HG03432 (cell line): ENCODE data around the gene ZNF692.

Experiments
- ATAC-seq: cut with Tn5 transposase; IDR thresholded peaks from one replicate; pipeline ENCODE4 v1.9.1; 2021; ENCODE audit warnings: mild to moderate bottlenecking, moderate library complexity; ENCODE audit not compliant: unreplicated experiment

The ZNF692 gene

DNA sequence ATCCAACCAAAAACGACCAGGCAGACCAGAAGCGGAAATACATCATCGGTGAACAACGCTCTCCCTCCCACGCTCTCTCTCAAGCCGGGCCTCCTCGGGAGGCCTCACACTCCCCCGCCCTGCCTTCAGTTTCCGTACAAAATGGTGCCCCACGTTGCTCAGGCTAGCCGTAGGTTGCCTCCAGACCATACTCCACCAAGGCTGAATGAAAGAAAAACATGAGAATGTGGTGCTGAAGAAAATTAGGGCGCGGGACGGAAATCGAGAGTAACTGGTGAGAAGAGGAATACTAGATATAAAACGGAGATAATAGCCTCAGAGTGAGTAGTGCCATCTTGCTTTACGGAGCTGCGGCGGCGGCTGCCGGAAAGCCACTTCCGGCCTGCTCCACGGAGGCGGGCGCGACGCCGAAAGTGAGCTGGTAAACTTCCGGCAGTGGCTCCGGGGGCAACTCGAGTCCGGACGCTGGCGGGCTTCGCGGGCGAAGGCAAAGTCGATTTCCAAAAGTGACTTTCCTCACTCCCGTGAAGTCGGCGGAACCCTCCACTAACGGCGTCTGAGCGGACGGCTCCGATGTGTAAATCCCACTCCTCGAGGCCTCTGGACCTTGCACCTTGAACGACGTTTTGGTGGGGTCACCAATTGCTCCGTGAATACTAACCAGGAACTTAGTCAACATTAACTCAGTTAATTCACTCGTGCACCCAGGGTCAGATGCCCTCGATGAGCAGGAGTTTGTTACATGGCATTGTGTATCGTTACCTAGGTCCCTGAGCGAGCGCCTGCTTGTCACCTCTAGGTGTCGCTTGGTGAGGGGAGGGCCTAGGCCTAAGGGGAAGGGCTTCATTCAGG, 32.8 kb downstream of the ZNF692 start, which contains the start of gene SH3BP5L:
SH3BP5L (minus strand) TSS at position 7 of the 852 bp plus-strand sequence. CDS start 980 bp downstream, outside the sequence.
- ATAC-seq = peak; percentile 93

DNA sequence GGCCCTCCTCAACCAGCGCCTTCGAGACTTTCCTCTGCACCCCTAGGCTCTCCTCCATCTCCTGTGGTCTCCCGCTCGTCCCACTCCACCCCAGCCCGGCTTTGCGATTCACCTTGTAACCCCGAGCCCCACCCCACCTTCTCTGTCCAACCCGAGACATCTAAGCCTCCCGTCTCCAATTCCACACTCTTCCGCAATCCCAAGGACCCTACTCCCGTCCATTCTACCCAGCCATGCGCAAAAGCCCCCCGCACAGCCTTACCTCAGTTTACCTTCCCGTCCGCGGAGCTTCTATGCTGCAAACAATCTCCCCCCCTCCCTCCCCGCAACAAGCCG, 33.3 kb downstream of the ZNF692 start:
- peak; percentile 1 for ATAC-seq

DNA sequence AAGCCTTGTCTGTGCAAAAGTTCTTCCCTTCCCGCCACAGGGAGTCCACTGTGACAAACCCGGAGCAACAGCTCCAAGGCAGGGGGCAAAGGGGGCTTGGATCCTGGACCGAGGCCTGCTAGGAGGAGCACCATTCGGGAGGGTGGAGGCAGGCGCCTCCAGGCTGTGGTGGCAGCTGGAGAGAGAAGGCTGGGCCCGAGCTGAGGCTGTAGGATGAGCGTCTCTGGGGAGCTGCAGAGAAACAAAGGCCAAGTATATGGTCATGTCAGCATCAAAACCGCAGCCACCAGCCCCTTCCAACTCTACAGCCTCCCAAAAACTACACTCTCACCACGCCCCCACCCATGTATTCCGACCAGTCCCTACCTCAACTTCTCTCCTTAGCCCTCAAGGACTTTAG, 33.7 kb downstream of the ZNF692 start:
- no peak for ATAC-seq

DNA sequence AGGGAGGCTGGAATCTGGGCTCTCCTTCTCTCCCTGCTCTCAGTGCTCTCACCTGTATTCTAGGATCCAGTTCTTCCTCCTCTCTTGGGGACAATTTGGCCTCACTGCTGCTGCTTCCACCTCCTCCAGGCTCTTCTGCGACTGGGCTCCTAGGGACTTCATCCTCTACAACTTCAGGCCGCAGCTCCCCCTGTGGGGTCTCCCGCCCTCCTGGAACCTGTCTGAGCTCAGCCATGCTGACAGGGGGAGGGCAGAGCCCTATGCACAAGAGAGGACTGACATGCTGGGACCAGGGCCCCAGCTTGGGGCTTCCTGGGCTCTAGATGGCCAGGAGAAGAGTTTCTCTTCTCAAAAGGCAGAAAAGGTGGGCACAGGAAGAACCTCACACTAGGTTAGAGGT, 34.2 kb downstream of the ZNF692 start:
- ATAC-seq = no peak

DNA sequence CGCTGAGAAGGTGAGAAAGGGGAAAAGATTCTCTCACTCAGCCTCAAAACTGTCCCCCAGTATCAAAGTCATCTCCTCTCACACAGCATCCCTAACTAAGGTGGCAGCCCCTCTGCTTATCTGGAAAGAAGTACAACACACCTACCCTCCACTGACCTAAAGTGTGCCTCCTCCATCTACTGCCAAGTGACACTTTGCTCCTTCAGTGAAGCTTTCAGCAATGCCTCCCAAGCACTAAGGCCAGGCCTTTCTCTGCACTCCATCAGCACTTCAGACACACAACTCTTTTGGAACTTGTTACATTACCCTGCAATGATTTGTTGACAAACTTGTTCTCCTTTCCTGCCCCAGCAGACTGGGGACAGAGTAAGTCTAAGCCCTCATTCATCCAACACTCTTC, 34.6 kb downstream of the ZNF692 start:
- no peak for ATAC-seq

DNA sequence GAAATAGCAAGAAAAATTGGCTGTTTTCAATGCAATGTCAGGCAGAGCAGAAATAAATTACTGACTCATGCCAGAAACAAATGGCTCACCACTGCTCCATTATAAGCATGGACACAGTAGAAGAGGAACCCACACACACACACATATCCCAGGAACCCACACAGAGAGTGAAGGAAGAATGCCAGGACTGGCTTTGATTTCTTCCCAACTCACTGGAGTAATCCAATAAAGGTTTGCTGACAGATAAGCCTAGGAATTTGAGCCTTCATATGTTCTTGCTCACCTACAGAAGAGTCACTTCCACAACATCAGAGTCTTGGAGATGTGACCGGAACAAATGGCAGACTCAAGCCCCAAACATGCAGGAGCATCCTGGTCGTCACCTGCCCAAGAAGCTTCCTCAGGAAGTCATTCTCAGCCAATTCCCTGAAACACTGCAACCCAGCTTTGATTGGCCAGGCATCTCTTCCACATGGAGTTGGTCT, 35.3 kb downstream of the ZNF692 start:
- no peak for ATAC-seq

DNA sequence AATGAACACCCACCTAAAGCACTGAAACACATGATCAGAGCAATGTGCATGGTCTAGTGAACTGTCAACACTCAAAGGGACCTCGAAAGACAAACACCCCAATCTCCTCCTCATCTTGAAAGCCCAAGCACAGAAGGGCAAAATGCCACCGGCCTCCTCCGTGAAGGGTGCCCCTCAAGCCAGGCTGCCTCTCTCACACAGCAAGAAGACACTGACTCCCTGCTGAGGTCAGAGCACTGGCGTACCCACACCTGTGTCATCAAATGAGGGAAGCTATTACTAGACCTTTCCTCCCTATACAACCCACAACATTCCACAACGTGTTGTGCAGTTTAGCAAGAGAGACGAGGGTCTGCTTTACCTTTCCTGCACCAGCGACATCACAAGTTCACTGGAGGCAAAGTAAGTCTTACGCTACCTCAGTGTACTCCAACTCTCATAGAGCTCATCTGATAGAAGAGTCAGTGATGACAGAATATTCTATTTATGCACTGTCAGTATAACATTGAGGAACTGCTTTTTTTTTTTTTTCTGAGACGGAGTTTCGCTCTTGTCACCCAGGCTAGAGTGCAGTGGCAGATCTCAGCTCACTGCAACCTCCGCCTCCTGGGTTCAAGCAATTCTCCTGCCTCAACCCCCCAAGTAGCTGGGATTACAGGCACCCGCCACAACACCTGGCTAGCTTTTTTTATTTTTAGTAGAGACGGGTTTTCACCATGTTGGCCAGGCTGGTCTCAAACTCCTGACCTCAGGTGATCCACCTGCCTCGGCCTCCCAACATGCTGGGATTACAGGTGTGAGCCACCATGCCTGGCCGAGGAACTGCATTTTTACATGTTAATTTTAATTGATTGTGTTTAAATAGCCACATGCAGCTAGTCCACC, 36.5 kb downstream of the ZNF692 start:
- no peak for ATAC-seq

DNA sequence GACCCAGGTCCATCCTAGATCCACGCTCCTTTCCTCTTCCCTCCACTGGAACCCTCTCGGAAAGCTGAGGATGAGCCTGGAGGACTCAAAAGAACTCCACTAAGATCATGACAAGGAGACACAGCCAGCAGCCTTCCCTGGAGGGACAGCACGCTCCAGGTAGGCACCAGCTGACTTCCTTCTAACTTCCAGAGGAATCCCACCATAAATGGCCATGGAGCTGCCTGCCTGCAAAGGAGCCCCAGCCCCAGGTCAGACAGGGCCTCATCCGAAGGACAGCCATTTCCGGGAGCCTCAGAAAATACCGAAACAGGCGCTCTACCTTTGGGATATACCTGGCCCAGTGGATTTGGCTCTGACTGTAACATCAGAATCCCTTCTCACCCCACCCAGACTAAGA, 37.2 kb downstream of the ZNF692 start:
- no peak for ATAC-seq

DNA sequence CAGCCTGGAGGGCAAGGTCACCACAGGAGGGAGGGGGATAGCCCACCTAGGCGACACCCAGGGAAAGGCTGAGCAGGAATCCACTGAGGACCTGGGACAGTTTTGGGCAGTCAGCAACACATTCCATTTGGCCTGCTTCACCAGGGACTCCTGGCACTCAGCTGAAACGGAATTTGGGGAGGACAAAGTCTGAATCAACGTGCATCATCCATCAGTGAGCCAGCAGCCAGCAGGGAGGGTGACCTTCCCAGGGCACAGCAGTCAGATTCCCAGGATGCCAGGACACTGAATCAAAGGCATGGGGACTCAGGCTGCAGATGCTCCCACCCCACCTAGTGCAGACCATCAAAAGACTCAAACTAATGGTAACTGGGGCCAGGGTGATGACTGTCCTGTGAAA, 37.8 kb downstream of the ZNF692 start:
- no peak for ATAC-seq

DNA sequence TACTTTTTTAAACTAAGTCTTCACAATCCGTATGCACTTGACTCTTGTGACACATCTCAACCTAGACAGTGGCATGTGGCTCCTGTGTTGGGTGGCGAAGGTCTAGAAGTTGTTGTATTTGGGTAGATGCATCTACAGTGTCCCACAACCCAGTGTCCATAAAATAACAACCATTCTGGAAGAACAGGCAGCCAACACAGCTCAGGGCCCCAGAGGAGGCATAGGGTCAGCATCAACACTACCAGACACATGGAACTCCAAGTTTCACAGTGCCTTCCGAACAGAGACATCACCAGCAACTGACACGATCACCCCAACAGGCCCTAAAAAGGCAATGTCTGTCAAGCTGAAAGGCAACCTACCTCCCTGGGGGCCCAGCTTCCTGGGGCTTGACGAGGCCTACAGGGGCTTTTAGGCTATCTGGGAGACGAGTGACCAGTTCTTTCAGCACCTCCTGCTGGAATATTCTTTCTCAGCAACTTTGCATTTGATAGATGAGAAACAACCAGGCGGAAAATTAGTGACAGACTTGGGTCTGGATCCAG, 38.8 kb downstream of the ZNF692 start:
- no peak for ATAC-seq

DNA sequence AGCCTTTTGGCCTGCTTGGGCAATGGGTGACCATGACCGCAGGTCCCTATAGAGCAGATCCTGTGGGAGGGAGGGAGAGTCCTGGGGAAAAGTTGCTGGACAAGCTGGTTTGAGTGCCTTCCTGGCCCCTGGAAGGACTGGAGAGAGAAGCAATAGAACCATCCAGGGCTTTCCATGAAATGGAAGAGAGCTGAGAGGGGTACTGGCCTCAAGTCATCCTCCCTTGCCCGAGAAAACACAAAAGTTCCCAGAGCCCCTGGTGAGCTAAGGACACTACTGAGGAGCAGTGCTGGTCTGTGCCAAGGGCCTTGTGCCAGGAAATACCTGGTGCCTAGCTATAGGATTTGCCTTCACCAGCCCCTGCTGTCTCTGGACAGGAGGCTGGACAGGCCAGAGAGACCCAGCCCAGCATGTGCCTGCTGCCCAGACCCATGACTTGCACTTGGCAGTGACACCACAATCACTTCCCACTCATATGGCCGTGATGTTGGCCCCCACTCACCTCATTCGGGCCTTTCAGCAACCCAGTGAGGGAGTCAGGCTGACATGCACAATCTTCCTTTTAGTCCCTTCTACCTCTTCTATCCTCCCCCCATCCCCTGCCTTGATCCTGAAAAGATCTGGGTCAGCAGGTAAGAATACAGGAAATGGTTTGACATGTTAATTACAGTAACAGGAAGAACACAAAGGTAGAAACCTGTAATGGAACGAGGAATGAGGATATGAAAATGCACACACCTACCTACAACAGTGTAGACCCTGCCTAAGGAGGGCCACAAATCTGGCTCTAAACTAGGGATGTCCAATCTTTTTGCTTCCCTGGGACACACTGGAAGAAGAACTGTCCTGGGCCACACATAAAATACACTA, 40.1 kb downstream of the ZNF692 start:
- ATAC-seq = no peak

DNA sequence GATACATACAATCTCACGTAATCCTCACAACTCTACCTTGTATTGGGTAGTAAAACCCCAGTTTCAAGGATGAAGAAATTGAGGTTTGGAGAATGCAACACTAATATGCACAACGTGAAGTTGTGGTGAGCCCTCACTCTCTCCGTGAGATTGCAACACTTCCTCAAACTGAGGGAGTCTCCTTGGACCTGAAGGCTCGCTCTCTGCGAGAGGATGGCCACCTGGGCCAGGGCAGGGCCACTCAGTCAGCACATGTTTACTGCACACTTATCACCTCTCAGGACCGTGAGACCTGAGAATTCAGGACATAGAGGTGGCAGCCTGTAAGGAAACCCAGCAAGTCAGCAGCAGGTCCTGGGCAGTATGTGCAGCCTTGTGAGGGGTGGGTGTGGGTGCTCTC, 41.8 kb downstream of the ZNF692 start:
- no peak for ATAC-seq

DNA sequence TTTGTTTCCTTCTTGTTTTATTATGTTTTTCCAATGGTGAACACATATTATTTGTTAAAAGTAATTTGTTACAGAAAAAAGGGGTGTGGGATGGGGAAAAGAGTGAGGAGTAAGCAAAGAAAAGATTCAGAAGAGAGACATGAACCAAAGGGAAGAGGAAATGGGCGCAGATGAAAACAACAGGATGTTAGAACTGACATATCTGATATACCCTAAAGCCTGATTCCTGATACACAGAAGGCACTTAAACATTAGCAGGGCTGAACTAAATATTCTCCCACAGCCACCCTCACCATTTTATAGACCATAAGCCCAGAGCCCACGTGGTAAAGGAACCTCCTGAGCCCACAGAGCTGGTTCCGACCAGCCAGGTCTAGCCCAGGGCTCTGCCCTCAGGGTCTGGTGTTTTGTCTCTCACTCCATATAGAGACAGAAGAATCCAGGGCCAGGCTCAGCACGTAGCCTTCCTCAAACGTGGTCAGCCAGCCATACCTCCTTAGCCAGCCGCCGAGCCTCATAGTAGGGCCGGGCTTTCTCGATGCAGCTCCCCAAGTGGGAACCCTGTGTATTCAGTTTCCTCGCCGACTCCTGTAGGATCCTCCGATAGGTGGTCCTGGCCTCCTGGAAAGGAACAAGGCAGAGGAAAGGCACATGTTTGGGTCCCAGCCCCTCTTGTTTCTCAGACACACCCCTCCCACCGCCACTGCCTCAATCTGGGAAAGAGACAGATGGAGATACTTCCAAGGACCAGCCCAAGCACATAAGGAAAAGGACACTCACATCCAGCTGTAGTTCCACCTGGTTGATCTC, 42.6 kb downstream of the ZNF692 start:
- no peak for ATAC-seq

DNA sequence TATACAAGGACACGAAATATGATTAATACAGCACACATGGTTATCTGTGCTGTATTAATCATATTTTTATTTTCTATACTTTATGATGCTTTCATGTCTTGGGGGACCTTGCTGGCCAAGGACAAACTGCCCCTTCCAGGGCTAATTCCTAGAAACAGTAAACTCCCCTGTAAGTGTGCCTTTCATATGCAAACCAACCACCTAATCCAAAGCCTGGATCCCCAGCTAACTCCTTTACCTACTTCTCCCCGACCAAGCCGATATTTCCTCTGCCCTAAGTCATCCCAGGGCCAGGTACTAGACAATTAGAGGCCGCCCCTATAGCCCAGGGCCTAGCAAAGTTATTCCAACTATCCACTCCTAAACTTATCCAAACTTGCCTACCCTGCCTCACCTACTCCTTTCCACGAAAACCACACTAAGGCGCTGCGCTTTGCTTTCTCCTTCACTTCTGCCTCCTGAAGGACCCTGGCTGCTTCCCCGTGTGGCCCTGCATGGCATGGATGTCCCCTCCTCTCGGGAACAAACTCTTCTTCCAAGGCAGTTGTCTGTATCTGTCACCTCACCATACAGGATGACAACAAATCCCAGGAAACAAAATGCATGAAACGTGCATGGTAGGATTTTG, 43.4 kb downstream of the ZNF692 start:
- no peak for ATAC-seq

DNA sequence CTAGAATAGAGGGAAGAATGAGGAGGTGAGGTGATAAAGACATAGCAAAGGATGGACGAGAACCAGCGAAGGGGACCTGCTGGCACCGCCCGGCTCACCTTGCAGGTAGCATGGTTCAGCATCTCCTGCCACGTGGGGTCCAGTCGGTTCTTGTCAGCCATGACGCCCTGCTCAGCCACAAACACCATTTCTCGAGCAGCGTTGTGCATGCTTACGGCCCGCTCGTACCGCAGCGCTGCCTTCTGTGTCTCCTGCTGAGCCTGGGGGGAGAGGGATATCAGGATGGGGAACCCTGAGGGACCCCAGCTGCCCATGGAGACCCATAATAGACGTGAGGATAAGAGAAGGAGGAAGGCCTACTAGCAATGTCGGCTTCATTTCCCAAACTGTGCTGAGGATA, 44.5 kb downstream of the ZNF692 start:
- ATAC-seq = no peak

DNA sequence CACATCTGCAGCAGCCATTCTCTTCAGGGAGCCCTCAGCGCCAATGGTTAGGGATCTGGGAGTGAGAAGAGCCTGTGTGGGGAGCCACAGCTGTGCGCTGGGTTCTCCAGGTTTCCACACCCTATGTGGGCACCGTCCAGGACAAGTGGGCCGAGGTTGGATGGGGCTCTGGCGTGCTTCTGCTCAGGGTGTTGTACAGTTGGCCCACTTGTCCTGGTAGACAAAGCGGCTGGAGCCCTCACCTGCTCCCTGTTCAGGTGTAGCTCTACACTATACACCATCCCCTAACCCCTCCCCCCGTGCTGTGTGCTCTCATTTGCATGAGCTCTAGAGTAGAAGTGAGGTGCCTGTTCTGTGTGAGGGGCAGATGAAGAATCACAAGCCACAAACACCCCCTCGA, 45.3 kb downstream of the ZNF692 start:
- ATAC-seq = no peak

DNA sequence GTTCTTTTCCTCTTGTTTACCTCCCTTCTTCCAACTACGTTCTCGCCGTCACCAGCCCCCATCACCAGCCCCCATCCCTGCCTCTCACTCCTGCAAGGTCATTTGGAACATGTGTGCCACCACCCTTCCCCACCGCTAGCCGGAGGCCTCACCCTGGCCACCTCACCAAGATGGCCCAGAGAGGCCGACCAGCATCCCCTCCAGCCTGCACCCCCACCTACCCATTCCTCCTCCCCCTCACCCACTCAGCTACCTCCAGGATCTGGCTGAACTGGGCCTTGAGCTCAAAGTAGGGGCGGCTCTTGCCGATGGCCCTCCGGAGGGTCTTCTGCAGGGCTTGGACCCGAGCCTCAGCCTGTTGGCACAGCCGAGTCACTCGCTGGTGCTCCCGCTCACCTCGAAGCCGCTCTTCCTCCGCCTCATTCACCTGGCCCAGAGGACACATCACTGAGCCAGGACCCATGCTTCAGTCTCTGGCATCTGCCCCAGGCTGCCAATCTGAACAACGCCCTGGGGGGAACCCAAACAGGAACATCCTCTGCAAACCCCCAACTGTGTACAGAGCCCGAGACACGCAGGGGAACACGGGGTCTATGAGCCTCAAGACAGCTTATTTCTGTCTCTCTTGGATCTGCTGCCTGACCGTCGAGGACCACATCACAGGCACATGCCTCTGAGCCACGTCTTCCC, 46.0 kb downstream of the ZNF692 start:
- no peak for ATAC-seq
